ENCODE measurements around the gene KIF24. TPM values are rescaled to one million over a fixed set of nuclear protein-coding genes. Genes with fewer than 3 reads are reported as not detected.

KIF24 gene
- total and polyA plus RNA-seq, 2 donors (not counting 1 experiment from before 2014, with no cell fraction given): 0.07 to 0.79 TPM

- Mint-ChIP-seq H3K27ac (no peak overlapping the region), H3K9me3 (ENCODE audit: insufficient read depth) (no peaks in the 10 kb centered on the region), H3K27me3 (no peaks in the 10 kb centered on the region), H3K4me3 (no peak overlapping the region), H3K4me1 (no peaks in the 10 kb centered on the region)
- ChIA-PET CTCF (no interaction called here), POLR2A (no interaction called here)
- WGBS (ENCODE audit: insufficient coverage): no CpG with 5 or more reads among the region's 2 CpGs
- H3K27ac ChIP-seq (ENCODE audit: low read length in 2 of 2): no peak overlapping the region
- no peak overlapping the region for H2AFZ ChIP-seq (ENCODE audit: insufficient read depth, low read depth, low read length, poor library complexity, severe bottlenecking)
- no peaks in the 10 kb centered on the region for H3K27me3 ChIP-seq (replicated peaks in 1 of 4; ENCODE audit: control extremely low read depth in 1 of 4, control insufficient read depth in 3 of 4, insufficient read depth in 4 of 4, low read length in 3 of 4)
- ATAC-seq (ENCODE audit: low read depth) (no peak), DNase-seq (no peak)
- H3K9ac ChIP-seq (ENCODE audit: low read length): no peak overlapping the region
- intact Hi-C loops (cut with micrococcal nuclease): no loop called here
- H3K9me3 ChIP-seq (ENCODE audit: control extremely low read depth in 1 of 3, control insufficient read depth in 2 of 3, insufficient read depth in 1 of 3, low read length in 2 of 3): no peaks in the 10 kb centered on the region
- TF ChIP-seq EZH2 (IDR thresholded peaks at IDR 0.05; ENCODE audit: borderline replicate concordance, insufficient read depth, low read depth, low read length, poor library complexity, severe bottlenecking) (no peak), CTCF (IDR thresholded peaks at IDR 0.05) (no peak)
- no peaks in the 10 kb centered on the region for H3K4me1 ChIP-seq (ENCODE audit: control insufficient read depth in 2 of 2, insufficient read depth in 2 of 2, low read length in 2 of 2)
- H3K79me2 ChIP-seq (ENCODE audit: control insufficient read depth, insufficient read depth, low read length): no peaks in the 10 kb centered on the region
- no peak overlapping the region for H3K4me3 ChIP-seq (ENCODE audit: control extremely low read depth in 1 of 5, extremely low read depth in 1 of 5, insufficient read depth in 1 of 5, low read depth in 2 of 5, low read length in 4 of 5)
- H3K36me3 ChIP-seq (replicated peaks in 1 of 2; ENCODE audit: control extremely low read depth in 1 of 2, control insufficient read depth in 1 of 2, extremely low read depth in 1 of 2, insufficient read depth in 2 of 2, low read length in 1 of 2): no peaks in the 10 kb centered on the region
- H3K4me2 ChIP-seq (replicated peaks; ENCODE audit: low read depth, low read length, poor library complexity, severe bottlenecking): no peak overlapping the region
- H4K20me1 ChIP-seq (ENCODE audit: control insufficient read depth, insufficient read depth, low read length, poor library complexity, severe bottlenecking): no peaks in the 10 kb centered on the region
These were observed 36.5 kb downstream of the KIF24 start for GRCh38 chr9:34292552-34292951.

GRCh38 chr9:34291423-34291822 lies 37.6 kb downstream of the KIF24 start:
- no peak for ATAC-seq (ENCODE audit: low read depth)
- Histone ChIP-seq H3K36me3 (replicated peaks in 1 of 2; ENCODE audit: control extremely low read depth in 1 of 2, control insufficient read depth in 1 of 2, extremely low read depth in 1 of 2, insufficient read depth in 2 of 2, low read length in 1 of 2) (no peaks in the 10 kb centered on the region), H3K4me1 (ENCODE audit: control insufficient read depth in 2 of 2, insufficient read depth in 2 of 2, low read length in 2 of 2) (no peaks in the 10 kb centered on the region), H4K20me1 (ENCODE audit: control insufficient read depth, insufficient read depth, low read length, poor library complexity, severe bottlenecking) (no peaks in the 10 kb centered on the region), H3K4me2 (replicated peaks; ENCODE audit: low read depth, low read length, poor library complexity, severe bottlenecking) (no peak overlapping the region), H3K9ac (ENCODE audit: low read length) (no peak overlapping the region), H3K27me3 (replicated peaks in 1 of 4; ENCODE audit: control extremely low read depth in 1 of 4, control insufficient read depth in 3 of 4, insufficient read depth in 4 of 4, low read length in 3 of 4) (no peaks in the 10 kb centered on the region), H3K79me2 (ENCODE audit: control insufficient read depth, insufficient read depth, low read length) (no peaks in the 10 kb centered on the region), H2AFZ (ENCODE audit: insufficient read depth, low read depth, low read length, poor library complexity, severe bottlenecking) (no peak overlapping the region), H3K4me3 (ENCODE audit: control extremely low read depth in 1 of 5, extremely low read depth in 1 of 5, insufficient read depth in 1 of 5, low read depth in 2 of 5, low read length in 4 of 5) (no peak overlapping the region), H3K9me3 (ENCODE audit: control extremely low read depth in 1 of 3, control insufficient read depth in 2 of 3, insufficient read depth in 1 of 3, low read length in 2 of 3) (no peaks in the 10 kb centered on the region), H3K27ac (ENCODE audit: low read length in 2 of 2) (no peak overlapping the region)
- H3K27ac Mint-ChIP-seq: no peak overlapping the region
- H3K9me3 Mint-ChIP-seq (ENCODE audit: insufficient read depth): no peaks in the 10 kb centered on the region
- H3K4me3 Mint-ChIP-seq: no peak overlapping the region
- 100% methylated on average over 1 of the region's 2 CpGs for WGBS (ENCODE audit: insufficient coverage)
- H3K27me3 Mint-ChIP-seq: no peaks in the 10 kb centered on the region
- intact Hi-C loops (cut with micrococcal nuclease): no loop called here
- ChIA-PET POLR2A (no interaction called here), CTCF (no interaction called here)
- TF ChIP-seq CTCF (IDR thresholded peaks at IDR 0.05) (no peak), EZH2 (IDR thresholded peaks at IDR 0.05; ENCODE audit: borderline replicate concordance, insufficient read depth, low read depth, low read length, poor library complexity, severe bottlenecking) (no peak)
- no peak for DNase-seq
- H3K4me1 Mint-ChIP-seq: no peaks in the 10 kb centered on the region
